Uterus (tissue), 2 donors: Measurements from ENCODE around the gene CCDC50.

Source experiments
- POLR2A ChIP-seq, 2 donors: fragments of 450-650 bp; IDR thresholded peaks; one replicate each; pipeline ENCODE4 v1.6.1; 2016; ENCODE audit warnings: antibody characterized with exemption in 2 of 2, mild to moderate bottlenecking in 1 of 2, moderate library complexity in 1 of 2
- TF ChIP-seq, protein P1 (sequence below), 4 experiments: fragments of 200-600 bp in 2 of 4; fragments of 450-650 bp in 2 of 4; sonication (generic) in 2 of 4; IDR thresholded peaks; one replicate each; pipeline ENCODE4 v1.5.1; 2016 to 2019; ENCODE audit warnings: antibody characterized with exemption in 4 of 4, mild to moderate bottlenecking in 2 of 4, moderate library complexity in 1 of 4

DNA sequence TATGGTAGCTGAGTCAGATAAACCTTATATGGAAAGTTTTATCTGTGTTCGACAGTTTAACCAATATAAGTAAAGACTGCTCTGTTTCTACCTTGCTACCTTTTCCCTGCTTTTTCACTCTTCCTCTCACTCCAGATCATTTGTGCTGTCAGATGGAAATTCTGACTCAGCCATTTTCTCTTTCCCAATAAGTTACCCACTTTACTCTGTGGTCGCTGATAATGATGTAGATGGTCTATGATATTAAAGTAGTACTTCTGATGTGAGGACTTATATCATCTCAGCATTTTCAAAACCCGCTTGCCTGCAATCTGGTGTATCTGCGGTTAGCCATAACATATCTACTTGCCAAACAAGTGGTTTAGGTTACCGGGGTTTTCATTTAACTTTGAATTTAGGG lies 16.1 kb downstream of the CCDC50 start:
- TF ChIP-seq, protein P1, sequence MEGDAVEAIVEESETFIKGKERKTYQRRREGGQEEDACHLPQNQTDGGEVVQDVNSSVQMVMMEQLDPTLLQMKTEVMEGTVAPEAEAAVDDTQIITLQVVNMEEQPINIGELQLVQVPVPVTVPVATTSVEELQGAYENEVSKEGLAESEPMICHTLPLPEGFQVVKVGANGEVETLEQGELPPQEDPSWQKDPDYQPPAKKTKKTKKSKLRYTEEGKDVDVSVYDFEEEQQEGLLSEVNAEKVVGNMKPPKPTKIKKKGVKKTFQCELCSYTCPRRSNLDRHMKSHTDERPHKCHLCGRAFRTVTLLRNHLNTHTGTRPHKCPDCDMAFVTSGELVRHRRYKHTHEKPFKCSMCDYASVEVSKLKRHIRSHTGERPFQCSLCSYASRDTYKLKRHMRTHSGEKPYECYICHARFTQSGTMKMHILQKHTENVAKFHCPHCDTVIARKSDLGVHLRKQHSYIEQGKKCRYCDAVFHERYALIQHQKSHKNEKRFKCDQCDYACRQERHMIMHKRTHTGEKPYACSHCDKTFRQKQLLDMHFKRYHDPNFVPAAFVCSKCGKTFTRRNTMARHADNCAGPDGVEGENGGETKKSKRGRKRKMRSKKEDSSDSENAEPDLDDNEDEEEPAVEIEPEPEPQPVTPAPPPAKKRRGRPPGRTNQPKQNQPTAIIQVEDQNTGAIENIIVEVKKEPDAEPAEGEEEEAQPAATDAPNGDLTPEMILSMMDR (IDR thresholded peaks at IDR 0.05), result no peak
- TF ChIP-seq POLR2A (IDR thresholded peaks at IDR 0.05), result no peak
